ENCODE results near the gene SPTB.
"Not testable (repeated sequence)": the region's sequence is repeated elsewhere in the genome, so short reads cannot be mapped to it uniquely, and the experiment has no call there.

SPTB gene

DNA sequence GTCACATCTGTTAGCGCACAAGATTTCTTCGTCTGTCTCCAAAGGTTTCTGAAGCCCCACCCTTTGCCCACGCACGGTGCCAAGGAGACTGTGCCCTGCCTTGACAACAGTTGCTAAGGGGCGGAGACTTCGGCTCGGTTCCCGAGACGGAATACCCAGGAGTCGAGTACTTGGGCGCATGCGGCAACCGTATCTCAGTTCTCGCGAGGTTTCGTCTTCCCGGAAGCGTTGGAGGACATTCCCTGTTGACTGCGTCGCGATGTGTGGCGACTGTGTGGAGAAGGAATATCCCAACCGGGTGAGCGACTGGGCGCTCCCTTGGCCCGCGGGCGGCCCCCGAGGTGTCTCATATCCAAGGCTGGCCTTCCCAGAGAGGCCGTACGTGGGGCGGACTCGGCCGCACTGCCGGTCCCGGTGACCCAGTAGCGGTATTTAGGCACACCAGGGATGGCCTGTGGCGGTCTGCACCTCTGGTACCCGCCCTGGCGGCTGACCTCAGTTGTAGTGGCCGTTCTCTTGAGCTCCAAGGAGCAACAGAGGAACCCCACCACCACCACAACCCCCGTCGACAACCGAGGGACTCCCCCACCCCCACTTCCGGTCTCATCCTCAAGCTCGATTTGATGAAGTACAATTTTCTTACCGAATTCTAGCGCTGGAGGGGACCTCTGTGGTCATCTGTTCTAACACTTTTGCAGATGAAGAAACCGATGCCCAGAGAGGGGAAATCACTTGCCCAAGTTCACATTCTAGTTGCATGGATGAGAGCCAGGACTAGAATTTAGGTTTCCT, 34.7 kb upstream of the SPTB start, which contains the start of gene CHURC1:
Gene CHURC1, plus strand, starts transcription at position 219 of the 792 bp plus-strand sequence. Its CDS starts 41 bp downstream, at position 260.
- Histone ChIP-seq H3K36me3 (ENCODE audit: control insufficient read depth, insufficient read depth, low read length) (no peaks in the 10 kb centered on the region), H3K4me1 (ENCODE audit: control insufficient read depth, insufficient read depth, low read length) (peaks cover 11% of the 10 kb centered on the region), H3K9ac (ENCODE audit: low read length) (peak within 1 kb of the TSS; percentile 53), H3K27ac (ENCODE audit: low read depth, low read length) (peak within 1 kb of the TSS; percentile 84), H3K4me3 (ENCODE audit: low read length) (peak within 1 kb of the TSS; percentile 84), H3K27me3 (ENCODE audit: control insufficient read depth, insufficient read depth, low read length) (no peaks in the 10 kb centered on the region)

DNA sequence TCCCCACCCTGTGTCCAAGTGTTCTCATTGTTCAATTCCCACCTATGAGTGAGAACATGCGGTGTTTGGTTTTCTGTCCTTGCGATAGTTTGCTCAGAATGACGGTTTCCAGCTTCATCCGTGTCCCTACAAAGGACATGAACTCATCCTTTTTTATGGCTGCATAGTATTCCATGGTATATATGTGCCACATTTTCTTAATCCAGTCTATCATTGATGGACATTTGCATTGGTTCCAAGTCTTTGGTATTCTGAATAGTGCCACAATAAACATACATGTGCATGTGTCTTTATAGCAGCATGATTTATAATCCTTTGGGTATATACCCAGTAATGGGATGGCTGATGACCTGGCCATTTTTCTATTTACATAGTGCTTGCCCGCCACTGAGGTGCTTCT, 33.8 kb upstream of the SPTB start:
- H3K36me3 ChIP-seq (ENCODE audit: control insufficient read depth, insufficient read depth, low read length); H3K27ac ChIP-seq (ENCODE audit: low read depth, low read length): not testable (repeated sequence)
- H3K4me3 ChIP-seq (ENCODE audit: low read length): peak overlapping the region; percentile 84

DNA sequence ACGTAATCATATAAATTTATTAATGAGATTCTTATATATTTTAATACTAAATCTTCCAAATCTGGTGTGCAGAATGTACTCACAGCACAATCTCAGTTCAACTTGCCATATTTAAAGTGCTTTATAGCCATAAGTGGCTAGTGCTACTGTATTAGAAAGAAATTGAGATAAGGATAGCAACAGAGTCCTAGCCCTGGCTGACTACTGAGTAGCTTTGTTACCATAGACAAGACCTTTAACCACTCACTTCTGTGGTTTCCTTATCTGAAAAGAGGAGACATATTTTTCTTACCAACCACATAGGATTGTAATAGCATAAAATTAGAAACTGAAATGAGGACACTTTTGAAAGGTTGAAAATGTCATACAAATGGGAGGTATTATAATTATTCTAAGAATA, 32.6 kb upstream of the SPTB start:
- no peaks in the 10 kb centered on the region for H3K36me3 ChIP-seq (ENCODE audit: control insufficient read depth, insufficient read depth, low read length)
- H3K27me3 ChIP-seq (ENCODE audit: control insufficient read depth, insufficient read depth, low read length): no peaks in the 10 kb centered on the region
- no peak overlapping the region for H3K27ac ChIP-seq (ENCODE audit: low read depth, low read length)
- no peak overlapping the region for H3K9ac ChIP-seq (ENCODE audit: low read length)
- H3K4me3 ChIP-seq (ENCODE audit: low read length): no peak overlapping the region
- peaks cover 11% of the 10 kb centered on the region for H3K4me1 ChIP-seq (ENCODE audit: control insufficient read depth, insufficient read depth, low read length)

More for the DNA sequence above, 33.8 kb upstream of the SPTB start:
- H3K27me3 ChIP-seq (ENCODE audit: control insufficient read depth, insufficient read depth, low read length): not testable (repeated sequence)
- Histone ChIP-seq H3K9ac (ENCODE audit: low read length) (peak overlapping the region; percentile 53), H3K4me1 (ENCODE audit: control insufficient read depth, insufficient read depth, low read length) (peaks cover 11% of the 10 kb centered on the region)

DNA sequence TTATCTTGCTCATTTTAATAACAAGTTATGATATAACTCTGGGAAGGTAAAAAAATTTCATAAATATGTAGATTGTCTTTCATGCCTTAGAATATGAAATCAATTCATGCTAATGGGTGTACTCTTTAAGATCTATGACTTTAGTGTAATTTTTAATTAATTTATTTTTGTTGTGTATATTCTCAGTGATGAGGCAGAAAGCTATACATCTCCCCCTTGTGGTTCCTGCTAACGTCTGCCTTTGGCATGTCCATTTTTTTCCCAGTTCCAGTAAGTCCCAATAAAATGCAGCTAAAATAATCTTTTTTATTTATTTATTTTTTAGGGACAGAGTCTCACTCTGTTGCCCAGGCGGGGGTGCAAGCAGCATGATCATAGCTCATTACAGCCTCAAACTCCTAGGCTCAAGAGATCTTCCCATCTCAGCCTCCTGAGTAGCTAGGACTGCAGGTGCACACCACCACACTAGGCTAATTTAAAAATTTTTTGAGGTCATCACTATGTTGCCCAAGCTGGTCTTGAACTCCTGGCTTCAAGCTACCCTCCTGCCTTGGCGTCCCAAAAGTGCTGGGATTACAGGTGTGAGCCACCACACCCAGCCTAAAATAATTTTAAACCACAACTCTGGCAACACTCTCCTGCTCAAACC, 31.3 kb upstream of the SPTB start:
- Histone ChIP-seq H3K36me3 (ENCODE audit: control insufficient read depth, insufficient read depth, low read length) (no peaks in the 10 kb centered on the region), H3K27me3 (ENCODE audit: control insufficient read depth, insufficient read depth, low read length) (no peaks in the 10 kb centered on the region), H3K4me3 (ENCODE audit: low read length) (no peak overlapping the region), H3K27ac (ENCODE audit: low read depth, low read length) (no peak overlapping the region), H3K9ac (ENCODE audit: low read length) (no peak overlapping the region), H3K4me1 (ENCODE audit: control insufficient read depth, insufficient read depth, low read length) (peaks cover 11% of the 10 kb centered on the region)

DNA sequence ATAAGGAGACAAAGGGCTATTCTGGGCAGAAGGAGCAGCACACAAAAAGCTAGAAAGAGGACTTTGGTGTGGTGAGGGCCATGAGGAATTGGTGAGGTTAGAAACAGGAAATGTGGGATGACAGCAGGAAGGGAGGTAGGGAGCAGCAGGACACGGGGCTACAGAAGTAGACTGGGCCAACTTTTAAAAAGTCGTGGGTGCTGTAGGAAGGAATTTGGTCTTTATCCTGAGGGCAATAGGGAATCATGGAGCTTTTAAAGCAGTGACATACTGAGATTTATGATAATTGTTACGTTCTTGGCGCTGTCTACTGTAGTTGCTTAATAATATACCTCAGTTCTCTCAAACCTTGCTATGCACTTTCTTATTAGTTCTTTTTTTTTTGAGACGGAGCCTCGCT, 26.3 kb upstream of the SPTB start:
- no peak overlapping the region for H3K9ac ChIP-seq (ENCODE audit: low read length)
- H3K27ac ChIP-seq (ENCODE audit: low read depth, low read length): no peak overlapping the region
- H3K4me3 ChIP-seq (ENCODE audit: low read length): no peak overlapping the region
- H3K4me1 ChIP-seq (ENCODE audit: control insufficient read depth, insufficient read depth, low read length): no peaks in the 10 kb centered on the region
- H3K27me3 ChIP-seq (ENCODE audit: control insufficient read depth, insufficient read depth, low read length): no peaks in the 10 kb centered on the region
- H3K36me3 ChIP-seq (ENCODE audit: control insufficient read depth, insufficient read depth, low read length): no peaks in the 10 kb centered on the region

DNA sequence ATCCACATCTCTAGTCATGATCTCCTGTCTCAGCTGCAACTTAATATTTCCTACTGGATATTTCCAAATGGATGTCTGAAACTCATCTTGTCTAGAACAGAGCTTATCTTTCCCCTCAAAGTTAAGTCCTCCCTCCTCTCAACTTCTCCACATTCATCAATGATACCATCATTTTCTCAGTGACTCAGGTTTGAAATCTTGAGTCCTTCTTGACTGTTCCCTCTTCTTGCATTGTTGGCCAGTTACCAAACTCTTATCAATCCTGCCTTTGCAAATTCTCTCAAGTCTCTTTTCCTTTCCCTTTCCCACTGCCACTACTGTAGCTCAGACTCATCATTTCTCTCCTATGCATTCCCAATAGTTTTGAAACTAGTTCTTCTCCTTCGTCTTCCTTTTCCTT, 20.3 kb upstream of the SPTB start:
- Histone ChIP-seq H3K27ac (ENCODE audit: low read depth, low read length) (no peak overlapping the region), H3K4me1 (ENCODE audit: control insufficient read depth, insufficient read depth, low read length) (no peaks in the 10 kb centered on the region), H3K27me3 (ENCODE audit: control insufficient read depth, insufficient read depth, low read length) (no peaks in the 10 kb centered on the region)

DNA sequence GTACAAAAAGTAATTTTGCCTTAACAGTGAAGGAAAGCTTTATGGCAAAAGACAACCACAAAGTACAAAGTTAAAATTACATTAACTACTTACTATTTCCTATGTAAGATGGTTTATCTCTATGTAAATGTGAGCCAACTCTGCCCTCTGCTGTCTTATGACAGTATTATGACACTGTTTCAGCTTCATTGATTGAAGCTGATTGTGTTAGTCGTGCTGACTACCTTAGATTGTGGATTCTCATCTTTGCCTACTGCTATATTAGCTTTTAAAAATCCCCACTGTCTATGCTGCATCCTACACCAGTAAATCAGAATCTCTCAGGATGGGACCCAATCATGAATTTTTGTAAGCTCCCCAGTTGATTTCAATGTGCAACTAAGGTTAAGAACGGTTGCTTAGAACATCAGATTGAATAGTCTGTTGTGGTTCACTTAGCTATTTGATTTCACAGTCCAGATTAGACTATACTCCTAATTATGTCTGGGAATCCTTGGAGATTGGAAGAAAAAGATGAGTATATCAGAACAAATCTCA, 12.2 kb upstream of the SPTB start:
- H3K4me3 ChIP-seq (ENCODE audit: low read length): no peak overlapping the region
- H3K36me3 ChIP-seq (ENCODE audit: control insufficient read depth, insufficient read depth, low read length): no peaks in the 10 kb centered on the region
- H3K27ac ChIP-seq (ENCODE audit: low read depth, low read length): no peak overlapping the region
- H3K9ac ChIP-seq (ENCODE audit: low read length): no peak overlapping the region
- no peaks in the 10 kb centered on the region for H3K27me3 ChIP-seq (ENCODE audit: control insufficient read depth, insufficient read depth, low read length)
- H3K4me1 ChIP-seq (ENCODE audit: control insufficient read depth, insufficient read depth, low read length): no peaks in the 10 kb centered on the region

More for the DNA sequence above, 20.3 kb upstream of the SPTB start:
- Histone ChIP-seq H3K9ac (ENCODE audit: low read length) (no peak overlapping the region), H3K4me3 (ENCODE audit: low read length) (no peak overlapping the region), H3K36me3 (ENCODE audit: control insufficient read depth, insufficient read depth, low read length) (no peaks in the 10 kb centered on the region)

DNA sequence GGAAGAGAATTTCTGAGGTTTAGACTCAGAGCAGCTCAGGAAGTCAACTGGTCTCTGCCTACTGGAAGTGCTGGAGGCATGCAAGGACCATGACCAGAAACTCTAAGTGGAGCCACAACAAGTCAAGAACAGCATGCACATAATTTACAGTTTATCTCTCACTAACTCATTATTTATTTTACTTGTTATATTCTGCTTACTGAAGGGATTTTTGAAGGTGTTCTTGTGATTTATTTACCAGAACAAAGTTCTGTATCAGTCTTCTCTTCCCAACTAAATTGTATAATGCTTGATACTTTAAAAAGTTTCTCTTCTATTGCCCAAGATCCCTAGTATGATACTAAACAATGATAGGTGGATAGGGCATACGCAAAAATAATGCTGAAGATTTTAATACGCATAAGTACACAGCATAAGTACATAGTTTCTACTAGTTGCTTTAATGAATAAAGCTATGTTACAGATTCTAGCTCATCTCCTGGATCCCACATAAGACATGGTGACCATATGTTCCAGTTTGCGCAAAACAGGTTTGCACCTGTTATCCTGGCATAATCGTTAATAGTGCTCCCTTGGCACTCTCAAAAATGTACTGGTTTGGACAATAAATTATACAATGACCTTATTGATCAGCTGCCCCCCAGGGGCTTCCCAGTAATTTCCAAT, 11.6 kb upstream of the SPTB start:
- Histone ChIP-seq H3K4me3 (ENCODE audit: low read length) (no peak overlapping the region), H3K36me3 (ENCODE audit: control insufficient read depth, insufficient read depth, low read length) (no peaks in the 10 kb centered on the region), H3K27ac (ENCODE audit: low read depth, low read length) (no peak overlapping the region), H3K9ac (ENCODE audit: low read length) (no peak overlapping the region), H3K4me1 (ENCODE audit: control insufficient read depth, insufficient read depth, low read length) (no peaks in the 10 kb centered on the region), H3K27me3 (ENCODE audit: control insufficient read depth, insufficient read depth, low read length) (no peaks in the 10 kb centered on the region)

DNA sequence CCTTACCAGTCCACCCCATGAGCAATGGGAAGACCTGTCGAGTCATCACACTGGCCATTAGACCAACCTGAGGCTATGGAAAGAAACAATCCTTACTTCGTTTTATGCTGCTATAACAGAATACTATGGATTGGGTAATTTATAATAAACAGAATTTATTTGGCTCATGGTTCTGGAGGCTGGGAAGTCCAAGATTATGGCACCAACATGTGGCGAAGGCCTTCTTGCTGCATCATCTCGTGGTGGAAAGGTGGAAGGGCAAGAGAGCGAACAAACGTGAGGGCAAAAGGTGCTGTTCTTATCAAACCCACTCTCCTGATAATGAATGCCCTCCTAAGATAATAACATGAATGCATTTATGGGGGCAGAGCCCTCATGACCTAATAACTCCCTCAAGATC, 9.6 kb upstream of the SPTB start:
- Histone ChIP-seq H3K27ac (ENCODE audit: low read depth, low read length) (no peak overlapping the region), H3K27me3 (ENCODE audit: control insufficient read depth, insufficient read depth, low read length) (no peaks in the 10 kb centered on the region), H3K4me1 (ENCODE audit: control insufficient read depth, insufficient read depth, low read length) (no peaks in the 10 kb centered on the region), H3K4me3 (ENCODE audit: low read length) (no peak overlapping the region), H3K36me3 (ENCODE audit: control insufficient read depth, insufficient read depth, low read length) (no peaks in the 10 kb centered on the region), H3K9ac (ENCODE audit: low read length) (no peak overlapping the region)

DNA sequence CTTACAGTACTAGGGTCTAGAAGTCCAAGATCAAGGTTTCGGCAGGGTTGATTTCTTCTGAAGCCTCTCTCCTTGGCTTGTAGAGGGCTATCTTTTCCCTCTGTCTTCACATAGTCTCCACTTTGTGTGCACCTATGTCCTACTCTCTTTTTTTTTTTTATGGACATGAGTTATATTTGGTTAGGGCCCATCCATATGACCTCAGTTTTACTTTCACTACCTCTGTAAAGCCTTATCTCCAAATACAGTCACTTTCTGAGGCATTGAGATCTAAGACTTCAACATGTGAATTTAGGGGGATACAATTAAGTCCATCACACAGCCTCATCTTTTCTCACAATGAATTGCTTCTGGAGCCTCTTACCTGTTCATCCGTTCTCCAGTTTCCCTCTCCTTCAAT, 5.9 kb upstream of the SPTB start:
- no peak overlapping the region for H3K27ac ChIP-seq (ENCODE audit: low read depth, low read length)
- H3K4me1 ChIP-seq (ENCODE audit: control insufficient read depth, insufficient read depth, low read length): peaks cover 3% of the 10 kb centered on the region
- H3K9ac ChIP-seq (ENCODE audit: low read length): no peak overlapping the region
- no peaks in the 10 kb centered on the region for H3K27me3 ChIP-seq (ENCODE audit: control insufficient read depth, insufficient read depth, low read length)
- no peaks in the 10 kb centered on the region for H3K36me3 ChIP-seq (ENCODE audit: control insufficient read depth, insufficient read depth, low read length)
- no peak overlapping the region for H3K4me3 ChIP-seq (ENCODE audit: low read length)

DNA sequence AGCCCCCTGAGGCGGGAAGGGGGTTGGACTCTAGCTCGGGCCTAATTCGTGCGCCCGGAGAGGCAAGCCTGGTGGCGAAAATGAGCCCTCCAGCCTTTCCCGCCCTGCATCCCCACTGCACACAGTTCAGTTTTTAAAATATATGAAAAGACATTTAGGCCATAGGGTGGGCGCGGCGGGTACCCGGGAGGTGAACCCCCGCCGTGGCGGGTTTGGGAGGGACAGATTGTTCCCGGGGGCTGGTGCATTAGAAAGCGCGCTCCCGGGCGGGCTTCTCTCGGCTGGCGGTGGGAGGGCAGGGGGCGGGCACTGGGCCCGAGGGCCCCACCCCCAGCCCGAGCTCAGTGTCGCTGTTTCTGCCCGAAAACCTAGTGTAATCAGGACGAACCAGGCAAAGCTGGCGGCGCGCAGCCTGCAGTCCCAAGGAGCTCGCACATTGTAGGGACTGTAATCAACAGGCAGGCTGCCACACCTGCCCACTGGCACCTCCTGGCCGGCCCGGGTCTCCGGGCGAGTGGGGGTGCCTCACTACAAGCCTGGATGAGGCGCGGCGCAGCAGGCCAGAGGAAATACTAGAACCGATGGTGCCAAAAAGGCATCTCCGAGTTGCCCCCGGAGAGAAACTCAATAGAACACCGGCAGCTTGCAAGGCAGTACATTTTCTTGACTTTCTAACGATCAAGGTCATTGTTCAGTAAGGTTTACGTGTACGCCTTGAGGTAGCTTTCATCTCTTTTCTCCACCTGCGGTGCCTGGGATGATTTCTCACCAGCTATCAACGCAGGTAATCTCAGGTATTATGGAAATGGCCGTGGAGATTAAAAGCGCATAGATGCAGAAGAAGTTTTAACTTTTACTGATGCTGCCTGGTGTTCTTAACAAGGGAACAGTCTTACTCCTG, 764 bp upstream of the SPTB start:
- Histone ChIP-seq H3K36me3 (ENCODE audit: control insufficient read depth, insufficient read depth, low read length) (no peaks in the 10 kb centered on the region), H3K27ac (ENCODE audit: low read depth, low read length) (no peak overlapping the region), H3K4me3 (ENCODE audit: low read length) (peak overlapping the region; percentile 59), H3K4me1 (ENCODE audit: control insufficient read depth, insufficient read depth, low read length) (peaks cover 4% of the 10 kb centered on the region), H3K9ac (ENCODE audit: low read length) (no peak overlapping the region), H3K27me3 (ENCODE audit: control insufficient read depth, insufficient read depth, low read length) (peaks cover 5% of the 10 kb centered on the region)
